Naive B cell (primary cell): ENCODE results near the gene GRIN2A. TPM values are rescaled to one million over a fixed set of nuclear protein-coding genes. Genes with fewer than 3 reads are reported as not detected.
A peak's percentile ranks its signal among the peaks of the same experiment; 100 is the strongest.

Experiments
- ATAC-seq, 2 donors: fragments of 150-1000 bp; cut with Tn5 transposase; 2 replicates each; pipeline ENCODE4 v1.10.0; 2021; ENCODE audit warnings: low read depth in 2 of 2, mild to moderate bottlenecking in 2 of 2, moderate library complexity in 2 of 2
- DNase-seq: peaks from one replicate; pipeline ENCODE4 v3.0.0; 2022
- H3K27ac Mint-ChIP-seq, 6 donors: one replicate each; pipeline ENCODE4 v1.8.0; 2020 to 2022; ENCODE audit warnings: mild to moderate bottlenecking in 6 of 6, mixed read lengths in 6 of 6, moderate library complexity in 5 of 6, inconsistent platforms in 2 of 6
- H3K27me3 Mint-ChIP-seq, 3 donors: one replicate each; pipeline ENCODE4 v1.8.0; 2021 to 2022; ENCODE audit warnings: mixed read lengths in 3 of 3, mild to moderate bottlenecking in 1 of 3
- H3K36me3 Mint-ChIP-seq, 2 donors: one replicate each; pipeline ENCODE4 v1.8.0; 2020 to 2022; ENCODE audit warnings: mixed read lengths in 2 of 2, inconsistent platforms in 1 of 2, mild to moderate bottlenecking in 1 of 2
- H3K4me1 Mint-ChIP-seq, 3 donors: one replicate each; pipeline ENCODE4 v1.8.0; 2020 to 2022; ENCODE audit warnings: mixed read lengths in 3 of 3, inconsistent platforms in 1 of 3, mild to moderate bottlenecking in 1 of 3, moderate library complexity in 1 of 3
- H3K4me3 Mint-ChIP-seq, 8 donors: one replicate each; pipeline ENCODE4 v1.8.0; 2020 to 2022; ENCODE audit warnings: mild to moderate bottlenecking in 8 of 8, mixed read lengths in 8 of 8, moderate library complexity in 8 of 8, inconsistent platforms in 2 of 8
- H3K9me3 Mint-ChIP-seq, 7 donors: one replicate each; pipeline ENCODE4 v1.8.0; 2020 to 2022; ENCODE audit warnings: mixed read lengths in 7 of 7, mild to moderate bottlenecking in 5 of 7, inconsistent platforms in 2 of 7, moderate library complexity in 1 of 7
- polyA plus RNA-seq, 6 donors: library from polyadenylated mRNA; unstranded; fragments of 300-500 nt; fragmentation: Illumina TruSeq; gene quantifications; one replicate each; pipeline ENCODE4 v1.2.3, GENCODE V29; 2021; ENCODE audit warnings: low read depth in 6 of 6

The GRIN2A gene
- polyA plus RNA-seq, 6 donors from 2014 or later: 0.04 to 0.53 (median 0.17) TPM; not detected in 3

GRCh38 chr16:10088380-10088793, 93.8 kb downstream of the GRIN2A start:
- H3K9me3 Mint-ChIP-seq: peaks cover 0 to 12% (median 8%) of the 10 kb centered on the region in 7 donors
- H3K4me1 Mint-ChIP-seq: no peaks in the 10 kb centered on the region
- H3K27ac Mint-ChIP-seq: no peak overlapping the region
- no peak for DNase-seq
- H3K36me3 Mint-ChIP-seq: peaks cover 0 to 4% of the 10 kb centered on the region in 2 donors
- H3K4me3 Mint-ChIP-seq: no peak overlapping the region
- ATAC-seq: no peak
- H3K27me3 Mint-ChIP-seq: peaks cover 19 to 60% (median 38%) of the 10 kb centered on the region in 3 donors

DNA sequence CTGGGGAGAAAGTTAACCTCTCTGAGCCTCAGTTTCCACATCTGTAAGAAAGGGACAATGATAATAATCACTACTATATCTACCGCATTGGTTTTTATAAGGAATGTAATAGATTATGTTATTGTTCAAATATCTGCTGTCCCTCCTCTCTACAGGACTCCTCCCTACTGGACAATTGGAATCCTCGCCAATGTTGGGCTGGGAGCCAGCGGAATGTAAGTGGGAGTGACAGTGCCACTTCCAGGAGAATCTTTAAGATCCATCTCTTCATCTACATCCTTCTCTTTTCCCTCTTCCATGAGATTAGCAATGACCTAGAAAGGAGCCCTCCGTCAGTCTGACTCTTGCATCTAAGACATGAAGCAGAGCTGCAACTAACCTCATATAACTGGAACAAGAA, 95.1 kb downstream of the GRIN2A start:
- ATAC-seq (no peak), DNase-seq (no peak)
- Mint-ChIP-seq H3K9me3 (peaks cover 0 to 17% (median 8%) of the 10 kb centered on the region in 7 donors), H3K4me1 (no peaks in the 10 kb centered on the region), H3K4me3 (peak overlapping the region in 1 of 8 donors; percentile 22), H3K27me3 (peaks cover 23 to 53% (median 42%) of the 10 kb centered on the region in 3 donors), H3K27ac (no peak overlapping the region), H3K36me3 (peaks cover 0 to 4% of the 10 kb centered on the region in 2 donors)

DNA sequence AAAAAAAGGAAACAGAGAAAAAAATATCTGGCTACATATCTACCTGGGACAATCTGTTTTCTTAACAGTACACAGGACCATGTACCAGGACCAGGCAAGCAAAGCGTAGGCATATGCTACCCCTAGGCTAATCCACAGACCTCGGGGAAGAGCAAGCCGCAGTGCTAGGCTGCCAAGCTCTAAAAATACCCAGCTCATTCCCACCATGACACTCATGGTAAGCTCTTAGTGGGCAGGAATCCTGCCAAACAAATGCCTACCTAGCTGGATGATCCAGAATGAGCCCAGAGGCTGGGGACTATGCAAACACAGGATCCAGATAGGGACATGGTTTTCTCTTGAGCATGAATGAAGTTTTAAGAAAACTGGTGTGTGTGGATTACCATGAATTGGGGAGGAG, 95.6 kb downstream of the GRIN2A start:
- H3K4me3 Mint-ChIP-seq: no peak overlapping the region
- H3K9me3 Mint-ChIP-seq: peaks cover 0 to 21% (median 8%) of the 10 kb centered on the region in 7 donors
- no peaks in the 10 kb centered on the region for H3K4me1 Mint-ChIP-seq
- DNase-seq (no peak), ATAC-seq (no peak)
- peaks cover 23 to 53% (median 42%) of the 10 kb centered on the region in 3 donors for H3K27me3 Mint-ChIP-seq
- H3K36me3 Mint-ChIP-seq: peaks cover 0 to 4% of the 10 kb centered on the region in 2 donors
- no peak overlapping the region for H3K27ac Mint-ChIP-seq

- DNase-seq: no peak
- Mint-ChIP-seq H3K4me3 (no peak overlapping the region), H3K36me3 (peaks cover 0 to 4% of the 10 kb centered on the region in 2 donors), H3K4me1 (no peaks in the 10 kb centered on the region), H3K27ac (no peak overlapping the region), H3K9me3 (peaks cover 1 to 13% (median 5%) of the 10 kb centered on the region in 7 donors), H3K27me3 (peaks cover 28 to 51% (median 50%) of the 10 kb centered on the region in 3 donors)
- ATAC-seq: no peak
These were observed 97.0 kb downstream of the GRIN2A start for GRCh38 chr16:10085078-10085798.

DNA sequence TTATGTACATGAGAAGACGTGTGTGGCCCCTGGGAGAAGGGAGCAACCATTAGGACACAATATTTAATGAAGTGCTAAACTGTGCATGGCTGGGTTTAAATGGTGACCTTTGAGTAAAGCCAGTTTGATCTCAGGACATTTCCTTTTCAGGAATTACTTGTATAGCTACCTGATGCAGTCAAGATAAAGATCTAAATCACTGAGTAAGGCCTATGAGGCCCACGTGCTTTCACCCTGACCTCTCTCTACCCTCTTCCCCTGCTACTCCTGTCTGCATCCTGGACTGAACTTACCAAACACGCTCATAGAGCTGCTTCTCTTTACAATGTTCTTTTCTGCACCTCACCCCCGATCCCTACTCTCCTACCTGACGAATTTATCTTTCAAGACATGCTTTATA, 98.9 kb downstream of the GRIN2A start:
- Mint-ChIP-seq H3K9me3 (peaks cover 0 to 9% (median 1%) of the 10 kb centered on the region in 7 donors), H3K4me1 (no peaks in the 10 kb centered on the region), H3K27me3 (peaks cover 22 to 51% (median 48%) of the 10 kb centered on the region in 3 donors), H3K36me3 (no peaks in the 10 kb centered on the region), H3K27ac (no peak overlapping the region), H3K4me3 (no peak overlapping the region)
- ATAC-seq (no peak), DNase-seq (no peak)

DNA sequence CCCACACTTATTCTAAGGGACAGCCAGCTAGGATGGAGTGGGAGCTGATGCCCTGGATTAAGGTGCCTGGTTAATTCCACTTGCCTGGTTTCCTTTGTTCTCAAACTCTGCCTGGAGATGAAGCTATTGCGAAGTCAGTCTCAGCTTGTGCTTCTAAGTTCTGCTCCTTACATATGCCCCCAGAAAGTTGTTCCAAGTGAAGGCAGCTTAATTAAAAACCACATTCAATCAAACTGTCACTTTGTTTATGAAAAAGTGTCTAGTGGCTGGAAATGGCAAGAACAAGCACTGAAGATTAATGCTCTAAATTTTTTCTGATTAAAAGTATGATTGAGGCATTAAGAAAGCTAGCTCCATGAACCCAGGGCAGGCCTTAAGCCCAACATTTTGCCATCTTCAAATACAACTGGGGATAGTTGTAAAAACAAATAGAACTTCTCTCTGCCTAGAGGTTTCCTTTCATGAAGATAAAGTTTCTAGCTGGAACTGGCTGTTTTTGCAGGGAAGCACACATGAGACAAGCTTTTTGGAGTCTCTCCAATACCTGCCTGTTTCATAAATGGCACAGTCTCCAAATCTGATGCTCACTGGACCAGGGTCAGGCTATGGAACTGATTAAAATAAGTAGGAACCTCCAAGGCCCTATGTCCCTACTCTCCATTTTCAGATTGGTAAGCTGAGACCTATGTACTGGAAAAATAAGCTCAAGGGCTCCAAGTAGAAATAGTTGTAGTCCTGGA, 100.9 kb downstream of the GRIN2A start:
- peaks cover 19 to 60% (median 52%) of the 10 kb centered on the region in 3 donors for H3K27me3 Mint-ChIP-seq
- H3K27ac Mint-ChIP-seq: no peak overlapping the region
- no peak for DNase-seq
- no peaks in the 10 kb centered on the region for H3K36me3 Mint-ChIP-seq
- H3K4me1 Mint-ChIP-seq: no peaks in the 10 kb centered on the region
- no peak for ATAC-seq
- peaks cover 0 to 9% (median 1%) of the 10 kb centered on the region in 7 donors for H3K9me3 Mint-ChIP-seq
- no peak overlapping the region for H3K4me3 Mint-ChIP-seq

GRCh38 chr16:10080051-10080772, 102.0 kb downstream of the GRIN2A start:
- Mint-ChIP-seq H3K36me3 (no peaks in the 10 kb centered on the region), H3K9me3 (peaks cover 0 to 9% (median 1%) of the 10 kb centered on the region in 7 donors), H3K27me3 (peaks cover 16 to 54% (median 46%) of the 10 kb centered on the region in 3 donors), H3K4me3 (no peak overlapping the region), H3K27ac (no peak overlapping the region), H3K4me1 (no peaks in the 10 kb centered on the region)
- DNase-seq (no peak), ATAC-seq (no peak)

- no peak overlapping the region for H3K27ac Mint-ChIP-seq
- peaks cover 11 to 46% (median 43%) of the 10 kb centered on the region in 3 donors for H3K27me3 Mint-ChIP-seq
- no peak overlapping the region for H3K4me3 Mint-ChIP-seq
- no peaks in the 10 kb centered on the region for H3K4me1 Mint-ChIP-seq
- H3K36me3 Mint-ChIP-seq: no peaks in the 10 kb centered on the region
- ATAC-seq (no peak), DNase-seq (no peak)
- peaks cover 0 to 9% (median 1%) of the 10 kb centered on the region in 7 donors for H3K9me3 Mint-ChIP-seq
These were observed 103.7 kb downstream of the GRIN2A start for GRCh38 chr16:10078541-10078949.

DNA sequence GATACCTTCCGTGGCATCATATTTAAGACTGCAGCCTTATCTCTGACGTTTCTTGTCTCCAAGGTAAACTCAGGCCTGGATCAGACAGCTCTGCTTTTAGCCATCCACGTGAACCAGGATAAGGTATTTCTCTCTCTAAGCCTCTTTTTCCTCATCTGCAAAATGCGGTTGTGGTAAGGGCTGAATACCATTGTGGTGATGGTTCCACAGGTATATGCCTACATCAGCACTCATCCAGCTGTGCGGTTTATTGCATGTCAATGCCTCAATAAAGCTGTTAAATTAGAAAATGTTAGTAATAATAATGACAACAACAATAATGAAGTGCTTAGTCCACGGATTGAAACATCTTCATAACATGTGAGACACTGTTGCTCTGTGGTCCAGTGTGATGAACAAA, 104.4 kb downstream of the GRIN2A start:
- H3K4me1 Mint-ChIP-seq: no peaks in the 10 kb centered on the region
- no peak for ATAC-seq
- no peak overlapping the region for H3K4me3 Mint-ChIP-seq

DNA sequence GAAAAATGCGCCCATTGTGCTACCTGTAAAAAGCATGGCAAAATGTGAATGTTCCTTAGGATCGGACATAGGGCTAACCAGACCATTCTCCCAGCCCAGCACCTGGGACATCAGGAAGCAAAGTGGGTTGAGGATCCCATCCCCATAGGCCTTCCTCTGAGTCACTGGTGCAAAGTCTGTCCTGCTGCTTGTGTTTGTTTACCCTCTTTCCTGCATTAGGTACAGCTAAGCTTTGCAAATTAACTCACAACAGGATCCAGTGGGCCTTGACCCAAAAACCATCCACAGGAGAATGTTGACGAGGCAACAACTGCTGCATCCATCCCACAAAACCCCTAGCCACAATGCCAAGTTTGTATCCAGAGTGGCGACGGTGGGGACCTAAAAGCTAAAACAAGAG, 106.2 kb downstream of the GRIN2A start:
- H3K9me3 Mint-ChIP-seq: peaks cover 0 to 3% (median 0%) of the 10 kb centered on the region in 7 donors
- H3K36me3 Mint-ChIP-seq: no peaks in the 10 kb centered on the region
- peaks cover 8 to 50% (median 43%) of the 10 kb centered on the region in 3 donors for H3K27me3 Mint-ChIP-seq
- H3K4me1 Mint-ChIP-seq: no peaks in the 10 kb centered on the region
- ATAC-seq (no peak), DNase-seq (no peak)
- peak overlapping the region in 1 of 6 donors; percentile 21 for H3K27ac Mint-ChIP-seq
- no peak overlapping the region for H3K4me3 Mint-ChIP-seq

More for the DNA sequence above, 104.4 kb downstream of the GRIN2A start:
- no peak for DNase-seq
- peaks cover 0 to 9% (median 1%) of the 10 kb centered on the region in 7 donors for H3K9me3 Mint-ChIP-seq
- H3K27ac Mint-ChIP-seq: no peak overlapping the region
- H3K27me3 Mint-ChIP-seq: peaks cover 5 to 46% (median 37%) of the 10 kb centered on the region in 3 donors
- no peaks in the 10 kb centered on the region for H3K36me3 Mint-ChIP-seq

DNA sequence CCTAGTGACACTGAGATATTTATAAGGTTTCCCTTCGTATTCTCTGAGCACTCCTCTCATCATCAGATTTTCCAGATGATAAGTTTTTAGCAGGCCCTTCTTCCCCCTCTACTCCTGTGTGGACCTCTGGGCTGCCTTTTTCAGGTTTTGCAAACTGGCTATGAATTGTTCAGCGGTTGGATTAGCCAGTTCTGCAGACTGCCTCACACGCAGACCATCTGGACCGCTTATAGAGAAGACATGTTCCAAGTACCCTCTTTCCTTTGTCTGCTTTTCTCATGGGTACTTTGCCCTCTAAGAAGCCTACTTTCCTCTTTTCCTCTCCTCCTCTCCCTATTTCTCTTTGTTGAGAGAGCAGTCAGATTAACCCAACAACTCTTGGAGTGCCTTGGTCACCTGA, 111.6 kb downstream of the GRIN2A start:
- Mint-ChIP-seq H3K9me3 (peaks cover 0 to 3% (median 0%) of the 10 kb centered on the region in 7 donors), H3K4me1 (no peaks in the 10 kb centered on the region), H3K27me3 (peaks cover 29 to 46% (median 40%) of the 10 kb centered on the region in 3 donors), H3K27ac (no peak overlapping the region), H3K4me3 (no peak overlapping the region), H3K36me3 (no peaks in the 10 kb centered on the region)
- ATAC-seq (no peak), DNase-seq (no peak)

DNA sequence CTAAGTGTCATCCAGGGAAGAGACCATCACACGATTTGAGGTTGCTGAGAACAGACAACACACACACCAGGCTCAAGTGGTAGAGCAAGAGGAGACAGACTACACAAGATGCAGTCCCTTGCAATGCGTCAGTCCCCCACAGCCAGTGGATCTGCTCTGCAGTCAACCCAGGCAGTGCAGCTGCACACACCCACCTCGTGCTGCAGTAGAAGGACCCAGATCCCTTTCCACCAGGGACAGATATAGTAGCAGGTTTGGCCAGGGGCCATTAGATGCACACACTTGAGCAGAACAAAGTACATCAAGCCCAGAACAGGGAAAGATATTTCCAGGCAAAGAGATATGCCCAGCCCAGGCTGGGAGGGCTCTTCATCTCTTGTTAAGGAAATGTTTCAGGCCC, 112.9 kb downstream of the GRIN2A start:
- ATAC-seq (no peak), DNase-seq (no peak)
- H3K4me1 Mint-ChIP-seq: no peaks in the 10 kb centered on the region
- peaks cover 33 to 59% (median 50%) of the 10 kb centered on the region in 3 donors for H3K27me3 Mint-ChIP-seq
- H3K9me3 Mint-ChIP-seq: peaks cover 0 to 3% (median 0%) of the 10 kb centered on the region in 7 donors
- no peaks in the 10 kb centered on the region for H3K36me3 Mint-ChIP-seq
- H3K4me3 Mint-ChIP-seq: no peak overlapping the region
- H3K27ac Mint-ChIP-seq: no peak overlapping the region

GRCh38 chr16:10067835-10068234, 114.4 kb downstream of the GRIN2A start:
- H3K27me3 Mint-ChIP-seq: peaks cover 36 to 62% (median 53%) of the 10 kb centered on the region in 3 donors
- peaks cover 0 to 3% (median 0%) of the 10 kb centered on the region in 7 donors for H3K9me3 Mint-ChIP-seq
- H3K27ac Mint-ChIP-seq: no peak overlapping the region
- no peaks in the 10 kb centered on the region for H3K4me1 Mint-ChIP-seq
- no peak overlapping the region for H3K4me3 Mint-ChIP-seq
- ATAC-seq (no peak), DNase-seq (no peak)
- no peaks in the 10 kb centered on the region for H3K36me3 Mint-ChIP-seq
